ENCODE results near the gene SCAF4.
"Not testable (repeated sequence)": the region's sequence is repeated elsewhere in the genome, so short reads cannot be mapped to it uniquely, and the experiment has no call there.

The SCAF4 gene

DNA sequence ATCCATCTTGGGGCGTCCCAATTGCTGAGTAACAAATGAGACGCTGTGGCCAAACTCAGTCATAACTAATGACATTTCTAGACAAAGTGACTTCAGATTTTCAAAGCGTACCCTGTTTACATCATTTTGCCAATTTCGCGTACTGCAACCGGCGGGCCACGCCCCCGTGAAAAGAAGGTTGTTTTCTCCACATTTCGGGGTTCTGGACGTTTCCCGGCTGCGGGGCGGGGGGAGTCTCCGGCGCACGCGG is 72.7 kb downstream of the SCAF4 start:
- peak overlapping the region; percentile 77 for H3K4me3 ChIP-seq (ENCODE audit: low read depth, low read length)
- DNase-seq (ENCODE audit: low read depth) = no peak
- in situ Hi-C loops (cut with HindIII; ENCODE audit: low sequenced_read_pairs) = no loop called here
- no peak for TF ChIP-seq CTCF (IDR thresholded peaks at IDR 0.05; ENCODE audit: low read depth, low read length, missing control alignments)

DNA sequence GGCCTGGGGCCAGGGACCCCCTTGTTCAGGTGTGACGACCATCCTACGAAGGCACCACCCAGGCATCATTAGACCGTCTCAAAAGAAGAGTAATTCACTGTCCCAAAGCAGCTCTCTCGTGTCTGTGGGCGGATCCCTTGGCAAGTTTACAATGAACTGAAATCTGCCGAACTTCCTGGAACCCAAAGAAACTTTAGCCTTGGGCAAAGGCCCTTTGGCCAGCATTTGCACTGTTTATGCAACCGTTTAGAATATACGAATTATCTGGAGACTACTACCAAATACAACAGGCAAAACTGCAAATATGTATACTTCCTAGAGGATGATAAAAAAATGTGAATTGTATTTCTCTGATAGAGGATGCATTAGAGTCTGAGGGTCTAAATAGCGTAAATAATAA is 73.9 kb downstream of the SCAF4 start:
- TF ChIP-seq CTCF (IDR thresholded peaks at IDR 0.05; ENCODE audit: low read depth, low read length, missing control alignments) = no peak
- no peak for DNase-seq (ENCODE audit: low read depth)
- no peak overlapping the region for H3K4me3 ChIP-seq (ENCODE audit: low read depth, low read length)
- in situ Hi-C loops (cut with HindIII; ENCODE audit: low sequenced_read_pairs) = no loop called here

GRCh38 chr21:31656199-31657095 is 75.5 kb downstream of the SCAF4 start:
- no peak overlapping the region for H3K4me3 ChIP-seq (ENCODE audit: low read depth, low read length)
- in situ Hi-C loops (cut with HindIII; ENCODE audit: low sequenced_read_pairs) = no loop called here
- no peak for TF ChIP-seq CTCF (IDR thresholded peaks at IDR 0.05; ENCODE audit: low read depth, low read length, missing control alignments)
- peak; percentile 75 for DNase-seq (ENCODE audit: low read depth)

DNA sequence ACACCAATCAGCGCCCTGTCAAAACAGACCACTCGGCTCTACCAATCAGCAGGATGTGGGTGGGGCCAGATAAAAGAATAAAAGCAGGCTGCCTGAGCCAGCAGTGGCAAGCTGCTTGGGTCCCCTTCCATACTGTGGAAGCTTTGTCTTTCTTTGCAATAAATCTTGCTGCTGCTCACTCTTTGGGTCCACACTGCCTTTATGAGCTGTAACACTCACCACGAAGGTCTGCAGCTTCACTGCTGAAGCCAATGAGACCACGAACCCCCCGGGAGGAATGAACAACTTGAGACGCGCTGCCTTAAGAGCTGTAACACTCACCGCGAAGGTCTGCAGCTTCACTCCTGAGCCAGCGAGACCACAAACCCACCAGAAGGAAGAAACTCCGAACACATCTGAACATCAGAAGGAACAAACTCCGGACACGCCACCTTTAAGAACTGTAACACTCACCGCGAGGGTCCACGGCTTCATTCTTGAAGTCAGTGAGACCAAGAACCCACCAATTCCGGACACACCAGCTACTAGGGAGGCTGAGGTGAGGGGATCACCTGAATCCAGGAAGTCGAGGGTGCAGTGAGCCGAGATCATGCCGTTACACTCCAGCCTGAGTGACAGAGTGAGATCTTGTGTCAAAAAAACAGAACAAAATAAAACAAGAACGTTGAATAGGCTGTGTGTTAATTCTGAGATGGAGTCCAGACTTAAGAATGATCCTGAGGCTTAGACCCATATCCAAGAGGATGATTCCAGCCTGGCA is 76.9 kb downstream of the SCAF4 start:
- H3K4me3 ChIP-seq (ENCODE audit: low read depth, low read length); in situ Hi-C loops (cut with HindIII; ENCODE audit: low sequenced_read_pairs): not testable (repeated sequence)

DNA sequence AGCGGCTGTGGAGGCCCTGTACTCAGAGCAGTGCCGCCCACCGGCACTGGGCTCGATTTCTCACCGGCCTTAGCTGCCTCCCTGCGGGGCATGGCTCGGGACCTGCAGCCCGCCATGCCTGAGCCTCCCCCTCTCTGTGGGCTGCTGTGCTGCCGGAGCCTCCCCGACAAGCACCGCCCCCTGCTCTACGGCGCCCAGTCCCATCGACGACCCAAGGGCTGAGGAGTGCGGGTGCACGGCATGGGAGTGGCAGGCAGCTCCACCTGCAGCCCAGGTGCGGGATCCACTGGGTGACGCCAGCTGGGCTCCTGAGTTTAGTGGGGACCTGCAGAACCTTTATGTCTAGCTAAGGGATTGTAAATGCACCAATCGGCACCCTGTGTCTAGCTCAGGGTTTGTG is 77.6 kb downstream of the SCAF4 start:
- no peak for DNase-seq (ENCODE audit: low read depth)
- in situ Hi-C loops (cut with HindIII; ENCODE audit: low sequenced_read_pairs) = no loop called here

More for the DNA sequence above, 76.9 kb downstream of the SCAF4 start:
- not testable (repeated sequence) for DNase-seq (ENCODE audit: low read depth)

DNA sequence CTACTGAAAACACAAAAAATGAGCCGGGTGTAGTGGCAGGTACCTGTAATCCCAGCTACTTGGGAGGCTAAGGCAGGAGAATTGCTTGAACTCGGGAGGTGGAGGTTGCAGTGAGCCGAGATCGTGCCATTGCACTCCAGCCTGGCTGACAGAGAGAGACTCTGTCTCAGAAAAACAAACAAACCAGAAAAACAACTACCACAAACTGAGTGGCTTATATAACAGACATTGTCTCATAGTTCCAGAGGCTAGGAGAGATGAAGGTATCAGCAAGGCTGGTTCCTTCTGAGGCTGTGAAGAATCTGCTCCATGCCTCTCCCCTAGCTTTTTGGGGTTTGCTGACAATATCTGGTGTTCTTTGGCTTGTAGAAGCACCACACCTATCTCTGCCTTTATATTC is 80.4 kb downstream of the SCAF4 start:
- in situ Hi-C loops (cut with HindIII; ENCODE audit: low sequenced_read_pairs); DNase-seq (ENCODE audit: low read depth): not testable (repeated sequence)

More for the DNA sequence above, 77.6 kb downstream of the SCAF4 start:
- H3K4me3 ChIP-seq (ENCODE audit: low read depth, low read length) = no peak overlapping the region
- TF ChIP-seq CTCF (IDR thresholded peaks at IDR 0.05; ENCODE audit: low read depth, low read length, missing control alignments) = no peak

DNA sequence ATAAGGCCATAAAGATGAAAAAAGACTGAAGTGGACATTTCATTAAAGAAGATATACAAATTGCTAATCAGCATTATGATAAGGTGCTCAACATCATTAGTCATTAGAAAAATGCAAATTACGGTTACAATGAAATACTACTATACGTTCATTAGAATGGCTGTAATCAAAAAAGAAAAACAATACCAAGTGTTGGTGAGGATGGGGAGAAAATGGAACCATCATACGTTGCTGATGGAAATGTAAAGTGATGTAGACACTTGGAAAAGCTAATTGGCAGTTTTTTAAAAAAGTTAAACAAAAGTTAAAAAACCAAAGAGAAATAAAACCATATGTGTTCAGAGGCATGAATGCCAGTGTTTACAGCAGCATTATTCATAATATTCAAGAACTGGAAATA is 81.0 kb downstream of the SCAF4 start:
- TF ChIP-seq CTCF (IDR thresholded peaks at IDR 0.05; ENCODE audit: low read depth, low read length, missing control alignments) = no peak
- no peak overlapping the region for H3K4me3 ChIP-seq (ENCODE audit: low read depth, low read length)
- in situ Hi-C loops (cut with HindIII; ENCODE audit: low sequenced_read_pairs) = no loop called here

More for the DNA sequence above, 80.4 kb downstream of the SCAF4 start:
- H3K4me3 ChIP-seq (ENCODE audit: low read depth, low read length) = not testable (repeated sequence)

More for the DNA sequence above, 81.0 kb downstream of the SCAF4 start:
- DNase-seq (ENCODE audit: low read depth) = no peak
